Stimulated activated naive CD8-positive, alpha-beta T cell treated with anti-CD3 and anti-CD28 coated beads, Interleukin-15, Interleukin-2, amounts not matched to agents 100 ng/mL and 50 ng/mL, for 24 hours (primary cell): ENCODE results near the gene NTRK2.

Source experiments
- H3K27ac Mint-ChIP-seq: one replicate; pipeline ENCODE4 v1.8.0; 2021; ENCODE audit warnings: mild to moderate bottlenecking, mixed read lengths
- H3K27me3 Mint-ChIP-seq: one replicate; pipeline ENCODE4 v1.8.0; 2021; ENCODE audit warnings: mixed read lengths
- H3K36me3 Mint-ChIP-seq: one replicate; pipeline ENCODE4 v1.8.0; 2021; ENCODE audit warnings: low read depth, mixed read lengths
- H3K4me1 Mint-ChIP-seq: one replicate; pipeline ENCODE4 v1.8.0; 2021; ENCODE audit warnings: low read depth, mixed read lengths
- H3K4me3 Mint-ChIP-seq: one replicate; pipeline ENCODE4 v1.8.0; 2021; ENCODE audit warnings: mild to moderate bottlenecking, mixed read lengths
- H3K9me3 Mint-ChIP-seq: one replicate; pipeline ENCODE4 v1.8.0; 2021; ENCODE audit warnings: mixed read lengths

The NTRK2 gene

GRCh38 chr9:84955155-84955554, 285.6 kb downstream of the NTRK2 start:
- H3K4me1 Mint-ChIP-seq = no peaks in the 10 kb centered on the region
- H3K27ac Mint-ChIP-seq = no peak overlapping the region
- no peaks in the 10 kb centered on the region for H3K36me3 Mint-ChIP-seq
- peaks cover 14% of the 10 kb centered on the region for H3K27me3 Mint-ChIP-seq
- H3K4me3 Mint-ChIP-seq = no peak overlapping the region
- no peaks in the 10 kb centered on the region for H3K9me3 Mint-ChIP-seq

- no peak overlapping the region for H3K27ac Mint-ChIP-seq
- H3K4me3 Mint-ChIP-seq = no peak overlapping the region
- no peaks in the 10 kb centered on the region for H3K9me3 Mint-ChIP-seq
- peaks cover 14% of the 10 kb centered on the region for H3K27me3 Mint-ChIP-seq
- H3K4me1 Mint-ChIP-seq = no peaks in the 10 kb centered on the region
- H3K36me3 Mint-ChIP-seq = no peaks in the 10 kb centered on the region
These were observed 286.4 kb downstream of the NTRK2 start for GRCh38 chr9:84955971-84956370.

- H3K27ac Mint-ChIP-seq = no peak overlapping the region
- H3K4me3 Mint-ChIP-seq = no peak overlapping the region
- peaks cover under 1% of the 10 kb centered on the region for H3K9me3 Mint-ChIP-seq
- H3K27me3 Mint-ChIP-seq = peaks cover 11% of the 10 kb centered on the region
- no peaks in the 10 kb centered on the region for H3K4me1 Mint-ChIP-seq
- no peaks in the 10 kb centered on the region for H3K36me3 Mint-ChIP-seq
These were observed 289.8 kb downstream of the NTRK2 start for GRCh38 chr9:84959339-84959738.

- Mint-ChIP-seq H3K4me1 (no peaks in the 10 kb centered on the region), H3K4me3 (no peak overlapping the region), H3K9me3 (peaks cover 3% of the 10 kb centered on the region), H3K27me3 (peaks cover 13% of the 10 kb centered on the region), H3K36me3 (no peaks in the 10 kb centered on the region), H3K27ac (no peak overlapping the region)
These were observed 297.6 kb downstream of the NTRK2 start for GRCh38 chr9:84966876-84967830.

GRCh38 chr9:84969084-84969483, 299.6 kb downstream of the NTRK2 start:
- H3K36me3 Mint-ChIP-seq = no peaks in the 10 kb centered on the region
- no peak overlapping the region for H3K4me3 Mint-ChIP-seq
- H3K27ac Mint-ChIP-seq = no peak overlapping the region
- H3K9me3 Mint-ChIP-seq = peaks cover 3% of the 10 kb centered on the region
- no peaks in the 10 kb centered on the region for H3K4me1 Mint-ChIP-seq
- peaks cover 9% of the 10 kb centered on the region for H3K27me3 Mint-ChIP-seq

- Mint-ChIP-seq H3K36me3 (no peaks in the 10 kb centered on the region), H3K27me3 (peaks cover 9% of the 10 kb centered on the region), H3K9me3 (no peaks in the 10 kb centered on the region), H3K4me1 (no peaks in the 10 kb centered on the region), H3K27ac (no peak overlapping the region), H3K4me3 (no peak overlapping the region)
These were observed 300.2 kb downstream of the NTRK2 start for GRCh38 chr9:84969736-84970135.

GRCh38 chr9:84970432-84970831, 300.9 kb downstream of the NTRK2 start:
- Mint-ChIP-seq H3K36me3 (no peaks in the 10 kb centered on the region), H3K9me3 (no peaks in the 10 kb centered on the region), H3K4me1 (no peaks in the 10 kb centered on the region), H3K27me3 (peaks cover 9% of the 10 kb centered on the region), H3K4me3 (no peak overlapping the region), H3K27ac (no peak overlapping the region)

- Mint-ChIP-seq H3K27ac (no peak overlapping the region), H3K36me3 (no peaks in the 10 kb centered on the region), H3K9me3 (no peaks in the 10 kb centered on the region), H3K27me3 (peaks cover 9% of the 10 kb centered on the region), H3K4me1 (no peaks in the 10 kb centered on the region), H3K4me3 (no peak overlapping the region)
These were observed 302.0 kb downstream of the NTRK2 start for GRCh38 chr9:84971571-84971970.

GRCh38 chr9:84974258-84974657, 304.7 kb downstream of the NTRK2 start:
- no peak overlapping the region for H3K27ac Mint-ChIP-seq
- no peak overlapping the region for H3K4me3 Mint-ChIP-seq
- peaks cover 5% of the 10 kb centered on the region for H3K27me3 Mint-ChIP-seq
- no peaks in the 10 kb centered on the region for H3K9me3 Mint-ChIP-seq
- no peaks in the 10 kb centered on the region for H3K4me1 Mint-ChIP-seq
- H3K36me3 Mint-ChIP-seq = no peaks in the 10 kb centered on the region

- H3K27ac Mint-ChIP-seq = no peak overlapping the region
- H3K4me1 Mint-ChIP-seq = no peaks in the 10 kb centered on the region
- no peaks in the 10 kb centered on the region for H3K9me3 Mint-ChIP-seq
- no peak overlapping the region for H3K4me3 Mint-ChIP-seq
- H3K36me3 Mint-ChIP-seq = no peaks in the 10 kb centered on the region
- no peaks in the 10 kb centered on the region for H3K27me3 Mint-ChIP-seq
These were observed 305.3 kb downstream of the NTRK2 start for GRCh38 chr9:84974855-84975254.

- Mint-ChIP-seq H3K27me3 (peaks cover 6% of the 10 kb centered on the region), H3K27ac (no peak overlapping the region), H3K4me1 (no peaks in the 10 kb centered on the region), H3K9me3 (no peaks in the 10 kb centered on the region), H3K36me3 (no peaks in the 10 kb centered on the region), H3K4me3 (no peak overlapping the region)
These were observed 306.4 kb downstream of the NTRK2 start for GRCh38 chr9:84975926-84976325.

- H3K27me3 Mint-ChIP-seq = peaks cover 6% of the 10 kb centered on the region
- no peaks in the 10 kb centered on the region for H3K36me3 Mint-ChIP-seq
- no peak overlapping the region for H3K4me3 Mint-ChIP-seq
- H3K9me3 Mint-ChIP-seq = no peaks in the 10 kb centered on the region
- no peaks in the 10 kb centered on the region for H3K4me1 Mint-ChIP-seq
- no peak overlapping the region for H3K27ac Mint-ChIP-seq
These were observed 309.1 kb downstream of the NTRK2 start for GRCh38 chr9:84978661-84979060.

- no peaks in the 10 kb centered on the region for H3K9me3 Mint-ChIP-seq
These were observed 314.2 kb downstream of the NTRK2 start for GRCh38 chr9:84983749-84984148.

GRCh38 chr9:84988621-84989020, 319.1 kb downstream of the NTRK2 start:
- H3K27me3 Mint-ChIP-seq = peaks cover 3% of the 10 kb centered on the region
- H3K9me3 Mint-ChIP-seq = no peaks in the 10 kb centered on the region
- H3K36me3 Mint-ChIP-seq = no peaks in the 10 kb centered on the region
- no peaks in the 10 kb centered on the region for H3K4me1 Mint-ChIP-seq
- no peak overlapping the region for H3K4me3 Mint-ChIP-seq
- H3K27ac Mint-ChIP-seq = no peak overlapping the region

More at GRCh38 chr9:84983749-84984148, 314.2 kb downstream of the NTRK2 start:
- Mint-ChIP-seq H3K4me1 (no peaks in the 10 kb centered on the region), H3K27me3 (peaks cover 9% of the 10 kb centered on the region), H3K4me3 (no peak overlapping the region), H3K36me3 (no peaks in the 10 kb centered on the region), H3K27ac (no peak overlapping the region)

- Mint-ChIP-seq H3K27me3 (peaks cover 6% of the 10 kb centered on the region), H3K36me3 (no peaks in the 10 kb centered on the region), H3K9me3 (no peaks in the 10 kb centered on the region), H3K4me1 (no peaks in the 10 kb centered on the region), H3K4me3 (no peak overlapping the region), H3K27ac (no peak overlapping the region)
These were observed 320.9 kb downstream of the NTRK2 start for GRCh38 chr9:84990416-84990815.
